Measurements from ENCODE around the gene CACNB3.

Gene CACNB3

DNA sequence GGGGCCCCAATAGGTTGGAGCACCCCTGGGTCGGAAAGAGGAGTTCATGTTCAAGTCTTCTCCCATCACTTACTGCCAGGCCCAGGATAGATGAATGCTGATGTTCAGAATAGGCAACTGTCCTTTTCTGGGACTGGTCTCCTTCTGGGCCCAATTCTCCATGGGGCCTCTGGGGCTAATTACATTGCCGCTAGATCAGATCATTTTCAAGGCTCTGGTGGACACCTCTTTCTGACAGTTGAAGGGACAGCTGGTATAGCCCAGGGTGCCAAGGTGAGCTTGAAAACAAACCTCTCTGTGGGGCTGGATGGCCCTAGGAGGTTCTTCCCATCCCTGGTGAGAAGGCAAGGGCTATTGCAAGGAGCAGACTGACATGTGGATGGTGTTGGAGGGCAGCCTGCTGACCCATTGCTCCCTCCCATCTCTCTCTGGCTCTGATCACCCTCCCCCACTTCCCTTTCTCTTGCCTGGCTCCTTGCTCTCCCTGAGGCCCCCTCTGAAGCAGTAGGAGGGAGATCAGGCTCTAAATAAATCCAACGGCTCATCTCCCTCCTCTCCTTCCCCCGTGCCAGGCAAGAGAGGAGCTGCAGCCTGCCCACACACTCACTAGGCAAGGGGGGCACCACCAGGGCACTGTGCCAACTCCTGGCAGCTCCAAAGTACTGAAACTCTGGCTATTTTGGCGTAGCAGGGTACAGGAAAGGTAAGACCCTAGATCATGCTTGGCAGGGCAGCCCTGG lies 1.9 kb downstream of the CACNB3 start:
- no peak overlapping the region for H3K9ac ChIP-seq (ENCODE audit: low read length)
- H3K27me3 ChIP-seq (ENCODE audit: control insufficient read depth in 1 of 2, insufficient read depth in 1 of 2, low read length in 2 of 2): no peaks in the 10 kb centered on the region
- peaks cover 21 to 27% of the 10 kb centered on the region in 2 experiments for H3K36me3 ChIP-seq (ENCODE audit: control insufficient read depth in 1 of 2, insufficient read depth in 2 of 2, low read depth in 1 of 2, low read length in 2 of 2)
- H3K4ac ChIP-seq (ENCODE audit: low read depth in 1 of 2, low read length in 2 of 2): no peak overlapping the region
- no peak overlapping the region for H3K23ac ChIP-seq (ENCODE audit: low read length in 2 of 2)
- WGBS: 67% methylated on average over 5 of the region's 5 CpGs
- peaks cover 23% of the 10 kb centered on the region for H3K4me1 ChIP-seq (ENCODE audit: control insufficient read depth, insufficient read depth, low read depth, low read length)
- no peak for DNase-seq
- peak overlapping the region; percentile 1 for H4K91ac ChIP-seq (ENCODE audit: low read length)
- H3K27ac ChIP-seq (ENCODE audit: low read length, poor library complexity, severe bottlenecking): no peak overlapping the region
- H2AFZ ChIP-seq (ENCODE audit: low read depth, low read length): no peak overlapping the region
- no peak overlapping the region for H3K4me3 ChIP-seq (ENCODE audit: insufficient read depth in 1 of 2, low read depth in 1 of 2, low read length in 2 of 2)
- no peak overlapping the region for H2BK5ac ChIP-seq (ENCODE audit: low read depth, low read length, poor library complexity, severe bottlenecking)
- H3K18ac ChIP-seq (ENCODE audit: low read depth in 1 of 2, low read length in 2 of 2): no peak overlapping the region
- H3K9me3 ChIP-seq (ENCODE audit: control insufficient read depth, low read length): no peaks in the 10 kb centered on the region
- no peak overlapping the region for H2BK12ac ChIP-seq (ENCODE audit: low read length in 2 of 2)
- H2AK5ac ChIP-seq (ENCODE audit: low read length, severe bottlenecking): no peak overlapping the region
- H3K4me2 ChIP-seq (ENCODE audit: low read length, poor library complexity, severe bottlenecking): no peak overlapping the region
- no peak overlapping the region for H2BK120ac ChIP-seq (ENCODE audit: low read depth, low read length)
- no peak overlapping the region for H3K14ac ChIP-seq (ENCODE audit: low read length in 2 of 2)
- H3K79me1 ChIP-seq (replicated peaks; ENCODE audit: low read length, poor library complexity, severe bottlenecking): peaks cover 38% of the 10 kb centered on the region
- H2BK15ac ChIP-seq (ENCODE audit: low read depth, poor library complexity, severe bottlenecking): no peak overlapping the region
- no peak overlapping the region for H4K8ac ChIP-seq (ENCODE audit: low read length)

DNA sequence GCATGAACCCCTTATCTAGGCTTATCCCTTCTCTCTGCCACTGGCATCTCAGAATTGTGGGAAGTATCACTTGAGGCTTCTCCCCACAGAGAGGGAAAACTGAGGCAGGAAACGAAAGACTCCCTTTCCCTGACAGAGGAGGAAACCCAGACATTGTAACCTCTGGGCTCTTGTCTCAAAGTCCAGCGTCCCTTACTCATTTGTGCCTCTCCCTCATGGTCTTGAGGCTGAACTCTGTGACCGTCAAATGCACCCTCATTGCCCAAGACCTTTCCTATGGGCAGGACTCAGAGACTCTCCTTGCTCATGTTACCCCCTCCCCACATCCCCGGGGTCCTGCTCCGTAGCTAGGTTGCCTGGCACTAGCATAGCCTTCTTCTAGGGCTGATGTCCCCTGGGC lies 3.8 kb downstream of the CACNB3 start:
- H3K9ac ChIP-seq (ENCODE audit: low read length): no peak overlapping the region
- no peak overlapping the region for H2BK12ac ChIP-seq (ENCODE audit: low read length in 2 of 2)
- DNase-seq: no peak
- no peak overlapping the region for H3K27ac ChIP-seq (ENCODE audit: low read length, poor library complexity, severe bottlenecking)
- H3K4me3 ChIP-seq (ENCODE audit: insufficient read depth in 1 of 2, low read depth in 1 of 2, low read length in 2 of 2): no peak overlapping the region
- peaks cover 14% of the 10 kb centered on the region for H3K4me1 ChIP-seq (ENCODE audit: control insufficient read depth, insufficient read depth, low read depth, low read length)
- peaks cover 29% of the 10 kb centered on the region for H3K79me1 ChIP-seq (replicated peaks; ENCODE audit: low read length, poor library complexity, severe bottlenecking)
- no peak overlapping the region for H2BK120ac ChIP-seq (ENCODE audit: low read depth, low read length)
- no peaks in the 10 kb centered on the region for H3K27me3 ChIP-seq (ENCODE audit: control insufficient read depth in 1 of 2, insufficient read depth in 1 of 2, low read length in 2 of 2)
- no peak overlapping the region for H2AK5ac ChIP-seq (ENCODE audit: low read length, severe bottlenecking)
- H3K4me2 ChIP-seq (ENCODE audit: low read length, poor library complexity, severe bottlenecking): no peak overlapping the region
- H2BK5ac ChIP-seq (ENCODE audit: low read depth, low read length, poor library complexity, severe bottlenecking): no peak overlapping the region
- no peak overlapping the region for H3K4ac ChIP-seq (ENCODE audit: low read depth in 1 of 2, low read length in 2 of 2)
- no peak overlapping the region for H3K18ac ChIP-seq (ENCODE audit: low read depth in 1 of 2, low read length in 2 of 2)
- no peak overlapping the region for H2AFZ ChIP-seq (ENCODE audit: low read depth, low read length)
- peaks cover 39 to 46% of the 10 kb centered on the region in 2 experiments for H3K36me3 ChIP-seq (ENCODE audit: control insufficient read depth in 1 of 2, insufficient read depth in 2 of 2, low read depth in 1 of 2, low read length in 2 of 2)
- H3K14ac ChIP-seq (ENCODE audit: low read length in 2 of 2): no peak overlapping the region
- no peak overlapping the region for H2BK15ac ChIP-seq (ENCODE audit: low read depth, poor library complexity, severe bottlenecking)
- H4K91ac ChIP-seq (ENCODE audit: low read length): no peak overlapping the region
- H3K23ac ChIP-seq (ENCODE audit: low read length in 2 of 2): no peak overlapping the region
- 91% methylated on average over 5 of the region's 5 CpGs for WGBS
- H4K8ac ChIP-seq (ENCODE audit: low read length): no peak overlapping the region
- H3K9me3 ChIP-seq (ENCODE audit: control insufficient read depth, low read length): no peaks in the 10 kb centered on the region

GRCh38 chr12:48822711-48823110 lies 4.4 kb downstream of the CACNB3 start:
- Histone ChIP-seq H3K4me1 (ENCODE audit: control insufficient read depth, insufficient read depth, low read depth, low read length) (peaks cover 11% of the 10 kb centered on the region), H3K27ac (ENCODE audit: low read length, poor library complexity, severe bottlenecking) (no peak overlapping the region), H4K8ac (ENCODE audit: low read length) (no peak overlapping the region), H2BK12ac (ENCODE audit: low read length in 2 of 2) (no peak overlapping the region), H2BK15ac (ENCODE audit: low read depth, poor library complexity, severe bottlenecking) (no peak overlapping the region), H3K14ac (ENCODE audit: low read length in 2 of 2) (no peak overlapping the region), H3K4me2 (ENCODE audit: low read length, poor library complexity, severe bottlenecking) (no peak overlapping the region), H2AK5ac (ENCODE audit: low read length, severe bottlenecking) (no peak overlapping the region), H3K79me1 (replicated peaks; ENCODE audit: low read length, poor library complexity, severe bottlenecking) (peaks cover 24% of the 10 kb centered on the region), H3K4ac (ENCODE audit: low read depth in 1 of 2, low read length in 2 of 2) (no peak overlapping the region), H3K9me3 (ENCODE audit: control insufficient read depth, low read length) (no peaks in the 10 kb centered on the region), H3K18ac (ENCODE audit: low read depth in 1 of 2, low read length in 2 of 2) (no peak overlapping the region), H2BK5ac (ENCODE audit: low read depth, low read length, poor library complexity, severe bottlenecking) (no peak overlapping the region), H3K23ac (ENCODE audit: low read length in 2 of 2) (no peak overlapping the region), H2AFZ (ENCODE audit: low read depth, low read length) (no peak overlapping the region), H3K36me3 (ENCODE audit: control insufficient read depth in 1 of 2, insufficient read depth in 2 of 2, low read depth in 1 of 2, low read length in 2 of 2) (peaks cover 45 to 52% of the 10 kb centered on the region in 2 experiments), H3K9ac (ENCODE audit: low read length) (no peak overlapping the region), H4K91ac (ENCODE audit: low read length) (no peak overlapping the region), H3K27me3 (ENCODE audit: control insufficient read depth in 1 of 2, insufficient read depth in 1 of 2, low read length in 2 of 2) (no peaks in the 10 kb centered on the region), H3K4me3 (ENCODE audit: insufficient read depth in 1 of 2, low read depth in 1 of 2, low read length in 2 of 2) (no peak overlapping the region), H2BK120ac (ENCODE audit: low read depth, low read length) (no peak overlapping the region)
- no peak for DNase-seq
- WGBS: 93% methylated on average over 2 of the region's 2 CpGs

- no peak for DNase-seq
- no peak overlapping the region for H4K8ac ChIP-seq (ENCODE audit: low read length)
- H3K14ac ChIP-seq (ENCODE audit: low read length in 2 of 2): no peak overlapping the region
- no peak overlapping the region for H2AFZ ChIP-seq (ENCODE audit: low read depth, low read length)
- no peak overlapping the region for H2AK5ac ChIP-seq (ENCODE audit: low read length, severe bottlenecking)
- H3K27ac ChIP-seq (ENCODE audit: low read length, poor library complexity, severe bottlenecking): no peak overlapping the region
- H2BK15ac ChIP-seq (ENCODE audit: low read depth, poor library complexity, severe bottlenecking): no peak overlapping the region
- H3K79me1 ChIP-seq (replicated peaks; ENCODE audit: low read length, poor library complexity, severe bottlenecking): peaks cover 24% of the 10 kb centered on the region
- no peak overlapping the region for H4K91ac ChIP-seq (ENCODE audit: low read length)
- no peak overlapping the region for H3K4ac ChIP-seq (ENCODE audit: low read depth in 1 of 2, low read length in 2 of 2)
- H2BK120ac ChIP-seq (ENCODE audit: low read depth, low read length): no peak overlapping the region
- no peak overlapping the region for H3K23ac ChIP-seq (ENCODE audit: low read length in 2 of 2)
- no peak overlapping the region for H2BK5ac ChIP-seq (ENCODE audit: low read depth, low read length, poor library complexity, severe bottlenecking)
- H3K27me3 ChIP-seq (ENCODE audit: control insufficient read depth in 1 of 2, insufficient read depth in 1 of 2, low read length in 2 of 2): no peaks in the 10 kb centered on the region
- no peak overlapping the region for H2BK12ac ChIP-seq (ENCODE audit: low read length in 2 of 2)
- no peak overlapping the region for H3K18ac ChIP-seq (ENCODE audit: low read depth in 1 of 2, low read length in 2 of 2)
- H3K4me3 ChIP-seq (ENCODE audit: insufficient read depth in 1 of 2, low read depth in 1 of 2, low read length in 2 of 2): no peak overlapping the region
- 94% methylated on average over 11 of the region's 11 CpGs for WGBS
- H3K4me2 ChIP-seq (ENCODE audit: low read length, poor library complexity, severe bottlenecking): no peak overlapping the region
- peaks cover 51 to 58% of the 10 kb centered on the region in 2 experiments for H3K36me3 ChIP-seq (ENCODE audit: control insufficient read depth in 1 of 2, insufficient read depth in 2 of 2, low read depth in 1 of 2, low read length in 2 of 2)
- H3K9ac ChIP-seq (ENCODE audit: low read length): no peak overlapping the region
- peaks cover 8% of the 10 kb centered on the region for H3K4me1 ChIP-seq (ENCODE audit: control insufficient read depth, insufficient read depth, low read depth, low read length)
- H3K9me3 ChIP-seq (ENCODE audit: control insufficient read depth, low read length): no peaks in the 10 kb centered on the region
These were observed 5.0 kb downstream of the CACNB3 start for GRCh38 chr12:48823281-48823680.
